H1 (cell line): ENCODE measurements around the gene USH1C.

Source experiments
- BCL11A ChIP-seq, 2 experiments: IDR thresholded peaks; one replicate each; pipeline ENCODE4 v1.6.1; 2011; ENCODE audit warnings: low read depth in 2 of 2, low read length in 2 of 2, mild to moderate bottlenecking in 2 of 2
- BRCA1 ChIP-seq: IDR thresholded peaks from 2 replicates; pipeline ENCODE4 v1.6.1; 2012; ENCODE audit warnings: low read depth, low read length, improper control_type of control experiment
- SRF ChIP-seq: IDR thresholded peaks from 2 replicates; pipeline ENCODE4 v1.6.1; 2011; ENCODE audit warnings: mild to moderate bottlenecking, low read depth, low read length, moderate library complexity
- ZNF274 ChIP-seq: IDR thresholded peaks from 2 replicates; pipeline ENCODE4 v1.7.0; 2012; ENCODE audit warnings: low read length, borderline replicate concordance; ENCODE audit errors: extremely low read depth
- TF ChIP-seq, protein P1 (sequence below), 3 experiments: IDR thresholded peaks; 1 replicate in 2 of 3; 2 replicates in 1 of 3; pipeline versions ENCODE4 v1.5.1 to v1.6.1; 2011; ENCODE audit warnings: low read length in 3 of 3, mild to moderate bottlenecking in 3 of 3, inconsistent platforms in 2 of 3, low read depth in 1 of 3, moderate library complexity in 1 of 3; ENCODE audit not compliant: insufficient read depth in 1 of 3; ENCODE audit errors: control extremely low read depth in 1 of 3
- TF ChIP-seq, protein P2 (sequence below): IDR thresholded peaks from 2 replicates; pipeline ENCODE4 v1.6.1; 2012; ENCODE audit warnings: inconsistent platforms

- TF ChIP-seq, protein P1, sequence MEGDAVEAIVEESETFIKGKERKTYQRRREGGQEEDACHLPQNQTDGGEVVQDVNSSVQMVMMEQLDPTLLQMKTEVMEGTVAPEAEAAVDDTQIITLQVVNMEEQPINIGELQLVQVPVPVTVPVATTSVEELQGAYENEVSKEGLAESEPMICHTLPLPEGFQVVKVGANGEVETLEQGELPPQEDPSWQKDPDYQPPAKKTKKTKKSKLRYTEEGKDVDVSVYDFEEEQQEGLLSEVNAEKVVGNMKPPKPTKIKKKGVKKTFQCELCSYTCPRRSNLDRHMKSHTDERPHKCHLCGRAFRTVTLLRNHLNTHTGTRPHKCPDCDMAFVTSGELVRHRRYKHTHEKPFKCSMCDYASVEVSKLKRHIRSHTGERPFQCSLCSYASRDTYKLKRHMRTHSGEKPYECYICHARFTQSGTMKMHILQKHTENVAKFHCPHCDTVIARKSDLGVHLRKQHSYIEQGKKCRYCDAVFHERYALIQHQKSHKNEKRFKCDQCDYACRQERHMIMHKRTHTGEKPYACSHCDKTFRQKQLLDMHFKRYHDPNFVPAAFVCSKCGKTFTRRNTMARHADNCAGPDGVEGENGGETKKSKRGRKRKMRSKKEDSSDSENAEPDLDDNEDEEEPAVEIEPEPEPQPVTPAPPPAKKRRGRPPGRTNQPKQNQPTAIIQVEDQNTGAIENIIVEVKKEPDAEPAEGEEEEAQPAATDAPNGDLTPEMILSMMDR (IDR thresholded peaks at IDR 0.05; ENCODE audit: control extremely low read depth in 1 of 3, insufficient read depth in 1 of 3, low read depth in 1 of 3, low read length in 3 of 3), result no peak
- TF ChIP-seq ZNF274, result no peak
- no peak for TF ChIP-seq BRCA1
- TF ChIP-seq SRF, result no peak
- TF ChIP-seq, protein P2, sequence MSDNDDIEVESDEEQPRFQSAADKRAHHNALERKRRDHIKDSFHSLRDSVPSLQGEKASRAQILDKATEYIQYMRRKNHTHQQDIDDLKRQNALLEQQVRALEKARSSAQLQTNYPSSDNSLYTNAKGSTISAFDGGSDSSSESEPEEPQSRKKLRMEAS, result no peak
- TF ChIP-seq BCL11A (IDR thresholded peaks at IDR 0.05; ENCODE audit: low read depth in 2 of 2, low read length in 2 of 2), result no peak
These were observed 32.1 kb downstream of the USH1C start for GRCh38 chr11:17512101-17512500.
